ENCODE data around the gene MFSD1. TPM values are rescaled to one million over a fixed set of nuclear protein-coding genes. Genes with fewer than 3 reads are reported as not detected.

Gene MFSD1
- total RNA-seq, 1 donor from 2014 or later: 30.5 TPM

- no peak for TF ChIP-seq CTCF (conservative IDR thresholded peaks at IDR 0.05)
- DNase-seq (ENCODE audit: extremely low spot score, unreplicated experiment): no peak
- Mint-ChIP-seq H3K9me3 (no peaks in the 10 kb centered on the region), H3K4me3 (no peak overlapping the region), H3K4me1 (ENCODE audit: unreplicated experiment) (no peaks in the 10 kb centered on the region), H3K27ac (no peak overlapping the region), H3K36me3 (peaks cover 2% of the 10 kb centered on the region), H3K27me3 (peaks cover 5% of the 10 kb centered on the region)
These were observed 33.8 kb downstream of the MFSD1 start for GRCh38 chr3:158835631-158836030.

- DNase-seq (ENCODE audit: extremely low spot score, unreplicated experiment): no peak
- Mint-ChIP-seq H3K27me3 (peaks cover 5% of the 10 kb centered on the region), H3K4me1 (ENCODE audit: unreplicated experiment) (no peaks in the 10 kb centered on the region), H3K36me3 (no peaks in the 10 kb centered on the region), H3K9me3 (no peaks in the 10 kb centered on the region), H3K4me3 (no peak overlapping the region), H3K27ac (no peak overlapping the region)
- TF ChIP-seq CTCF (conservative IDR thresholded peaks at IDR 0.05): no peak
These were observed 34.5 kb downstream of the MFSD1 start for GRCh38 chr3:158836312-158836711.

GRCh38 chr3:158837240-158837639 lies 35.4 kb downstream of the MFSD1 start:
- DNase-seq (ENCODE audit: extremely low spot score, unreplicated experiment): no peak
- Mint-ChIP-seq H3K27ac (no peak overlapping the region), H3K9me3 (no peaks in the 10 kb centered on the region), H3K4me3 (no peak overlapping the region), H3K27me3 (peaks cover 5% of the 10 kb centered on the region), H3K36me3 (no peaks in the 10 kb centered on the region), H3K4me1 (ENCODE audit: unreplicated experiment) (no peaks in the 10 kb centered on the region)
- no peak for TF ChIP-seq CTCF (conservative IDR thresholded peaks at IDR 0.05)

GRCh38 chr3:158839966-158840365 lies 38.1 kb downstream of the MFSD1 start:
- Mint-ChIP-seq H3K27ac (no peak overlapping the region), H3K4me3 (no peak overlapping the region)

GRCh38 chr3:158841387-158841786 lies 39.5 kb downstream of the MFSD1 start:
- H3K27me3 Mint-ChIP-seq: peaks cover 14% of the 10 kb centered on the region
- H3K4me3 Mint-ChIP-seq: no peak overlapping the region
- no peaks in the 10 kb centered on the region for H3K36me3 Mint-ChIP-seq
- no peaks in the 10 kb centered on the region for H3K9me3 Mint-ChIP-seq
- no peak for DNase-seq (ENCODE audit: extremely low spot score, unreplicated experiment)
- no peak for TF ChIP-seq CTCF (conservative IDR thresholded peaks at IDR 0.05)
- H3K4me1 Mint-ChIP-seq (ENCODE audit: unreplicated experiment): peaks cover 5% of the 10 kb centered on the region
- H3K27ac Mint-ChIP-seq: no peak overlapping the region

More at GRCh38 chr3:158839966-158840365, 38.1 kb downstream of the MFSD1 start:
- Mint-ChIP-seq H3K36me3 (no peaks in the 10 kb centered on the region), H3K9me3 (no peaks in the 10 kb centered on the region), H3K4me1 (ENCODE audit: unreplicated experiment) (peaks cover 5% of the 10 kb centered on the region), H3K27me3 (peaks cover 10% of the 10 kb centered on the region)
- no peak for DNase-seq (ENCODE audit: extremely low spot score, unreplicated experiment)
- no peak for TF ChIP-seq CTCF (conservative IDR thresholded peaks at IDR 0.05)

GRCh38 chr3:158842976-158843375 lies 41.1 kb downstream of the MFSD1 start:
- Mint-ChIP-seq H3K4me3 (no peak overlapping the region), H3K36me3 (no peaks in the 10 kb centered on the region), H3K4me1 (ENCODE audit: unreplicated experiment) (peaks cover 13% of the 10 kb centered on the region), H3K27me3 (peaks cover 13% of the 10 kb centered on the region), H3K27ac (no peak overlapping the region), H3K9me3 (no peaks in the 10 kb centered on the region)
- no peak for DNase-seq (ENCODE audit: extremely low spot score, unreplicated experiment)
- TF ChIP-seq CTCF (conservative IDR thresholded peaks at IDR 0.05): no peak
